NCI-H1417 (cell line): ENCODE measurements around the gene MXI1.
A peak's percentile ranks its signal among the peaks of the same experiment; 100 is the strongest.

Source experiments
- DNase-seq, 3 experiments: peaks; one replicate each; lab custom pipeline; 2025; lab: John Stamatoyannopoulos, UW

Gene MXI1

GRCh38 chr10:110215286-110216170 lies 8.1 kb downstream of the MXI1 start:
- no peak for DNase-seq

- DNase-seq: no peak
Observed at GRCh38 chr10:110216240-110216639, 8.8 kb downstream of the MXI1 start.

DNA sequence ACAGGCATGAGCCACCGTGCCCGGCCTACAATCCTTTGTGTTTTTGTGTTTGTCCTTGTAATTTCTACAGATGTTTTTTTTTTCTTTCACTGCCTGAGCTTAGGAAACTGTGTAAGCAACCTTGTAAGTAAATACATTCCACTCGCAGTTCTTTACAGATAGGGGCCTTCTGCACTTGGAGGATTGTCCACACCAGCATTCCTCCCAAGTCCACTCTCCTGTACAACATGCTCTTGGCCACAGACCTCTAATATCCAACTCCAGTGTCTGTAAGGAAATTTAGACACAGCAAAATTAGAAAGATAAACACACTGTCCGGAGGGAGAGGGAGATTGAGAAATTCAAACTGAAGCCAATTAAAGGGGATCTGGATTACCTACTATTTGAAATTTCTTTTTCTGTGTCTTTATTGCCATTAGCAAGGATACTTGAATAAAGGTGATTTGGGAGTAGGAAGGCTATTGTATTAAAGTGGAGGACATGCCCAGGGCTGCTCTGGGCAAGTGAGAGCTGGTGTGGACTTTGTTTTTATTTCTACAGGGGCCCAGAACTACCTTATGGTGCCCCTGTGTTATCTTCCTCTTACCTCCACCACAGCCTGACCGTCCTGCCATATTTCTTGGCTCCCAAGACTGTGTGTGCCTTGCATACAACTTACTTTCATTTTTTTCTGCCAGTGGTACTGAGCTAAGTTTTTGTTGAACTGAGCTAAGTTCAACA lies 9.7 kb downstream of the MXI1 start:
- DNase-seq: no peak

GRCh38 chr10:110217662-110218008 lies 10.2 kb downstream of the MXI1 start:
- DNase-seq: no peak

- DNase-seq: no peak
Observed at GRCh38 chr10:110218632-110219031, 11.2 kb downstream of the MXI1 start.

DNA sequence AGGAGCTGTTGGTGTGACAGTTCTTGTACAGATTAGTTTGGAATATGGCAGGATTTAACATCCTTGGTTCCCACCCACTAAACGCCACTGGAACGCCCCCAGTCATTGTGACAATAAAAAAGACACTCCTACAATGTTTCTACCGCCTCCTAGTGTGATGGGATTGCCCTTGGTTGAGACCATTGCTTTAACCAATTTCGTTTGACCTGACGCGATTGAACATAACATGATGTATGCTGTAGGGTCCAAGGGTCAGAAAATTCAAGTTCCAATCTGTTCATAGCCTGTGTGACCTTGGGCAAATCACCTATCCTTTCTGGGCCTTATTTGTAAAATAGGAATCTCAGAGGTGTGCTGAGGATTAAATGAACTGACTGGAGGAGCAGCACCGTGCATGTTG lies 12.5 kb downstream of the MXI1 start:
- DNase-seq: no peak

GRCh38 chr10:110220398-110220797 lies 13.0 kb downstream of the MXI1 start:
- DNase-seq: no peak

DNA sequence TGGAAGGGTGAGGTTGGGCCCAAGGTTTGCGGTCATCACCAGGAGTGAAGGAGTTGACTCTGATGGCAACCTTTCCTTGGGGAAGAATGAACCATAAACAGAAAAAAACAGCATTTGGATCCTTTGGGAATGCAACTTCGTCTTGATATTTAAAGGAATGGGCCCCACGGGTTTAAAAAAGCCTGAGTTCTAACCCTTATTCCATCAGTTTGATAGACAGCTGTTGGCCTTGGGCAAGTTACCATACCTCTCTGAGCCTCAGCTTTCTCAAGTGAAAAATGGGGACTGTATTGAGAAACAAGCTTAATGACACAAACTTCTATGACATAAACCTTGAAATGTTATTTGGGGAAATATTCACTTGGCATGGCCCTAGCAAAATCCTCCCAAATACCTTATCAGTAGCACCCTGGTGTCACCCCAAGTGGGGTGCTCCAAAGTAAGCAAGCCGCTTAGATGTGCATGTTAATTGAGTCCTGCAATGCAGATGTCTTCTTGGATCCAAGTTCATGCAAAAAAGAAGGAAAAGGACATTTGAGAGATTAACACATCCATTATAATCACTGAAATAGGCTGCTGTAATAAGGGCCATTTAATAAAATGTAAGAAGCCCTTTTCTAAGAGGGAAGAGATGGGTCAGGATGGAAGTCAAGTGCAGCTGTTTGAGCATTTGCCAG lies 13.8 kb downstream of the MXI1 start:
- DNase-seq: no peak

- peak; percentile 31 to 60 (median 38) for DNase-seq
Observed at GRCh38 chr10:110221721-110222261, 14.4 kb downstream of the MXI1 start.

GRCh38 chr10:110222641-110223297 lies 15.4 kb downstream of the MXI1 start:
- DNase-seq: no peak

DNA sequence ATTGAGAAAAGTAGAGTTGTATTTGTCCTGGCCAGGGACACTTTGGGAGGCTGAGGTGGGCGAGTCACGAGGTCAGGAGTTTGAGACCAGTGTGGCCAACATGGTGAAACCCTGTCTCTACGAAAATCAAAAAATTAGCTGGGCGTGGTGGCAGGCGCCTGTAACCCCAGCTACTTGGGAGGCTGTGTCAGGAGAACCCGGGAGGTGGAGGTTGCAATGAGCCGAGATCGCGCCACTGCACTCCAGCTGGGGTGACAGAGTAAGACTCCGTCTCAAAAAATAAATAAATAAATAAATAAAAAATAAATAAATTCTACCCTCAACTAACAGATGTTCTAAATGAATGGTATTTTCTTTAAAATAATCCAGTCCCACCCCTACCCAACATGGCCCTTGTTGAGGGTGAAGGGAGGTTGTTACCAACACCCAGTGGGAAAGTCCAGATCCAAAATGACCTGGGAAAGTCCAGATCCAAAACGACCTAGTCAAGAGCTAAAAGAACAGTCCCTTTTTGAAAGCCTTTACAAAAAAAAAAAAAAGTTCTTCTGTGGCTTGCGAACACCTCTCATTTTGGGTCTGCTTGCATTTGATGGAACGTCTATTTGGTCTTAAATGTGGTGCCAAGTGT lies 16.0 kb downstream of the MXI1 start:
- DNase-seq: no peak

GRCh38 chr10:110224992-110225391 lies 17.6 kb downstream of the MXI1 start:
- no peak for DNase-seq

- no peak for DNase-seq
Observed at GRCh38 chr10:110225441-110225755, 18.0 kb downstream of the MXI1 start.

DNA sequence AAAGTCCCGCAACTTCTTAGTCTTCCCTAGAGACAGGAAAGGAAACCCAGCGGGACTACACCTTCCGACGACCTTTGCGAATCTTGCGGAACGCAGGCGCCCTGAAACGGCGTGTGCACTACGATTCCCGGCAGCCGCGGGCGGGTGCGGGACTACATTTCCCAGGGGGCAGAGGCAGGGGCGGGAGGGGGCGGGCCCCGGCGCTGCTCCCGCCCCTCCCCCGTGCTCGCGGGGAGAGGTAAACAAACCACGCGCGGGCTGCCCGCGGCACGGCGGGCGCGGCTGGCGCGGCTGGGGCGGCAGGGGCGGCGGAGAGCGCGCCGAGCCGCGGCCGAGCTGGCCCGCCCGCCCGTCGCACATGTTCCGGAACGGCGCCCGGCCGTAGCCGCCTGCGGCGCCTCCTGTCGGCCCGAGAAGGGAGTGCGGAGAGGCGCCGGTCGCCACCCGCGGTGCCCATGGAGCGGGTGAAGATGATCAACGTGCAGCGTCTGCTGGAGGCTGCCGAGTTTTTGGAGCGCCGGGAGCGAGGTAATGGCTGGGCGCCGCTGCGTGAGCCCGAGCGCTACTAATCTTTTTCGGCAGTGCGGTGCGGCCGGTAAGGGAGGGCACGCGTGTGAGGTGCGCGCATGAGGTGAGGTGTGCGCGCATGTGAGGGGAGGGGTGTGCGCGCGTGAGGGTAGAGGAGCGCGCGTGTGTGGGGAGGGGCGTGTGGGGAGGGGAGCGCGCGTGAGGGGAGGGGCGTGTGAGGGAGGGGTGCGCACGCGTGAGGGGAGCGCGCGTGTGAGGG lies 18.5 kb downstream of the MXI1 start:
- peak; percentile 82 to 89 (median 85) for DNase-seq

DNA sequence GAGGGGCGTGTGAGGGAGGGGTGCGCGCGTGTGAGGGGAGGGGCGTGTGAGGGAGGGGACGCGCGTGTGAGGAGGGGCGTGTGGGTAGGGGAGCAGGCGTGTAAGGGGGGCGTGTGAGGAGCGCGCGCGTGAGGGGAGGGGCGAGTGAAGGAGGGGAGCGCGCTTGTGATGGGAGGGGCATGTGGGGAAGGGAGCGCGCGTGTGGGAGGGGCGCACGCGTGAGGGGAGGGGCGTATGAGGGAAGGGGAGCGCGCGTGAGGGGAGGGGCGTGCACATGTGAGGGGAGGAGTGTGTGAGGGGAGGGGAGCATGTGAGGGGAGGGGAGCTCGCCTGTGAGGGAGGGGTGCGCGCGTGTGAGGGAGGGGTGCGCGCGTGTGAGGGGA lies 19.1 kb downstream of the MXI1 start:
- DNase-seq: peak; percentile 74 to 82 (median 79)

GRCh38 chr10:110226926-110227641 lies 19.7 kb downstream of the MXI1 start:
- DNase-seq: peak; percentile 53 to 82 (median 58)

DNA sequence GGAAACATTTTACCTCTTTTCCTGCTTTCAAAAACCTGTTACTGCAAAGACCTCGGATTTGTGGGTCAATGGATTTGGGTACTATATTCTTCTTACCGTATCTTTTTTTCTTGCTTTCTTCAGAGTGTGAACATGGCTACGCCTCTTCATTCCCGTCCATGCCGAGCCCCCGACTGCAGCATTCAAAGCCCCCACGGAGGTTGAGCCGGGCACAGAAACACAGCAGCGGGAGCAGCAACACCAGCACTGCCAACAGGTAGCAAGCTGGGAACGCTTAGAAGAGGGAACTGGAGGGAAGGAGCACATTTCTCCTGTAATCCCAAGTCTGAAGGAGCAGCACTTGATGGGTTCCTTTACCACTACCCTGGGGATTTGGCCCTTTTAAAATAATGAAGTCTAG lies 20.7 kb downstream of the MXI1 start:
- no peak for DNase-seq

DNA sequence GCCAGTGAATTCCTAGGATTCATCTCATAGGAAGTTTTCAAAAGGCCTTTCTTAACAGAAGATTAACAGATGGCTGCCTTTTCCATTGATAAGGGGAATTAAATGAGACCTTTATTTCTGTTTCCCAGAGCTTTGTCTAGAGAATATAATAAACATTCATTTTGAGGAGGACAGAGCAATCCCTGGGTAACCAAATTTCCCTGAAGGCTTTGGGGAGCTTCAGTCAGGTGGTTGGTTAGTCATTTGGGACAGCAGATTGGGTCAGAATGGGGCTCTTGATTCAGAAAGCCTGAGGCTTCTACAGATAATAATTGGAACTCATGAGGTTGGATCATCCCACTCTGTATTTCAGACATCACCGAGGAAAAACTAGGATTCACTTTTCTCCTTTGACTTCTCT lies 21.8 kb downstream of the MXI1 start:
- no peak for DNase-seq

DNA sequence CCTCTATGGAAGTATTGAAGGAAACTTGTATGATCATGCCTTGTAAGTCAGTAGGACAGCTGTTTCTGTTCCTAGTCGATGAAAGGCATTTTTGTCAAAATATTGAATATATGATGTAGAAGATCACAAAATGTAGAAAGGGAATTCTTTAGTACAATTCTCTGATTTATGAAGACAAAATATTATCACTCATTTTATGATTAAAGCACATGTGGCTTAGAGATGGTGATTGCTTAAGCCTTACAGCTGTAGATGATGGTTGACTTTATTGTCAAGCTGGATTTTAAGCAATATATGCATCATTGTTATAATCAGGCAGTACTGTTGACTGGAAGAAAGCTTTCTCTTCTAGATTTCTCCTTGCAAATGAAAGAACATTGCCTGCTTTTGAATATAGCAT lies 26.4 kb downstream of the MXI1 start:
- DNase-seq: no peak

GRCh38 chr10:110237894-110238480 lies 30.6 kb downstream of the MXI1 start:
- no peak for DNase-seq
